HG03135 (cell line): ENCODE data around the gene UBL4B.

Experiments used
- ATAC-seq: cut with Tn5 transposase; IDR thresholded peaks from one replicate; pipeline ENCODE4 v1.9.1; 2021; ENCODE audit warnings: mild to moderate bottlenecking, moderate library complexity; ENCODE audit not compliant: unreplicated experiment

The UBL4B gene

DNA sequence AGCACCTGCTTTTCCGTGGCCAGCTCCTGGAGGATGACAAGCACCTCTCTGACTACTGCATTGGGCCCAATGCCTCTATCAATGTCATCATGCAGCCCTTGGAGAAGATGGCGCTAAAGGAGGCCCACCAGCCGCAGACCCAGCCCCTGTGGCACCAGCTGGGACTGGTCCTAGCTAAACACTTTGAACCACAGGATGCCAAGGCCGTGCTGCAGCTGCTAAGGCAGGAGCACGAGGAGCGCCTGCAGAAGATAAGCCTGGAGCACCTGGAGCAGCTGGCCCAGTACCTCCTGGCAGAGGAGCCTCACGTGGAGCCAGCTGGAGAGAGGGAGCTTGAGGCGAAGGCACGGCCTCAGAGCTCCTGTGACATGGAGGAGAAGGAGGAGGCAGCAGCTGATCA lies 413 bp downstream of the UBL4B start:
- no peak for ATAC-seq

DNA sequence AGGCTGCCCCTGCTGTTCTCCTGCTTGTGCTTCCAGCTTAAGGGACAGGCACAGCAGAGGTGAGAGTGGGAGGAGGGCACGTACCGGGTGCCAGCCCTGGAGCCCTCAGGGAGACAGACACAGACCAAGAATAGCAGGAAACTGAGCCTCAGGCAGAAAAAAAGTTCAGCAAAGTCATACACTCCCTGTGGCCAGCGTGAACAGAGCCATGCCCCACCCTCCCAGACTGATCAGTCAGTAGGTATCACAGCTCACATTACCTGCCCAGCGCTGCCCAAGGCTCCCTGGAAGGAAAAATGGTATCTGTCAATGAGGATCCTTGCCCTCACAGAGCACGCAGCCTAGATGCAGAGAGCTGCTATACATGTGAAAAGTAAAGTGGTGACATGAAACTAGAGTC lies 1.3 kb downstream of the UBL4B start:
- ATAC-seq: no peak

DNA sequence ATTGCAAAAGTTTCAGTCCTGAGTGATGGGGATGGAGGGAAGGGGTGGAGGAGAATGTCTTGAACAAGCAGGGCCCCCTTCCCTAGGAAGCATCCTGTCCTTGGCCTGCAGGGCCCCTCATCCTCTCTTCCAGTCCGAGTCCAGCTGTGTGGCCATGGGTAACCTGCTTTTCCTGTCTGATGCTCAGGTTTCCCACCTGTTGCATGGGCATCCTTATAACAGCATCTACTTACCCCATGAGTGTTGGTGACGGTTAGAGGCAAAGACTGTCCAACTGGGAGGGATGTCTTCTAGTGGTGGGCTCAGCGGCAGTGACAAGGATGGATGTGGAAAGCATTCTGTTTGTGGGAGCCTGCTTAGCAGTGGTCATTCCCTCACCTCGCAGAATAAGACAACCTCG lies 1.9 kb downstream of the UBL4B start:
- ATAC-seq: no peak

DNA sequence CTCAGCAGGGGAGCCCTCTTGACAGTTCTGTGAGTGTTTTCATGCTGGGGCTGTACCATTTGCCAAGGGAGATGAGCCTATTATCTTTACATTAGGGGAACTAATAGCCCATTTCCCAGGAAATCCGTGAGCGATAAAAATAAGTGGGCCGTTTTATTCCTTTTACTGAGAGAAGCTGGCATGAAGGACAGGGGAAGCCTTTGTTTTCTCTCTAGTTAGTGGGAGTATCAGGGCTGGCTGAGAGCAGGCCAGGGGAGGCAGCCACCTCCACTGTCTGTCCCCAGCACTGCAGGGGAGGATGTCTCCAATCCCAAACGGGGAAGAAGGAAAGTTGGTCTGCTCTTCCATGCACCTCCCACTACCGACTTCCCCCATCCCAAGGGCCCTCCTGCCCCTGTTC lies 2.5 kb downstream of the UBL4B start:
- no peak for ATAC-seq

DNA sequence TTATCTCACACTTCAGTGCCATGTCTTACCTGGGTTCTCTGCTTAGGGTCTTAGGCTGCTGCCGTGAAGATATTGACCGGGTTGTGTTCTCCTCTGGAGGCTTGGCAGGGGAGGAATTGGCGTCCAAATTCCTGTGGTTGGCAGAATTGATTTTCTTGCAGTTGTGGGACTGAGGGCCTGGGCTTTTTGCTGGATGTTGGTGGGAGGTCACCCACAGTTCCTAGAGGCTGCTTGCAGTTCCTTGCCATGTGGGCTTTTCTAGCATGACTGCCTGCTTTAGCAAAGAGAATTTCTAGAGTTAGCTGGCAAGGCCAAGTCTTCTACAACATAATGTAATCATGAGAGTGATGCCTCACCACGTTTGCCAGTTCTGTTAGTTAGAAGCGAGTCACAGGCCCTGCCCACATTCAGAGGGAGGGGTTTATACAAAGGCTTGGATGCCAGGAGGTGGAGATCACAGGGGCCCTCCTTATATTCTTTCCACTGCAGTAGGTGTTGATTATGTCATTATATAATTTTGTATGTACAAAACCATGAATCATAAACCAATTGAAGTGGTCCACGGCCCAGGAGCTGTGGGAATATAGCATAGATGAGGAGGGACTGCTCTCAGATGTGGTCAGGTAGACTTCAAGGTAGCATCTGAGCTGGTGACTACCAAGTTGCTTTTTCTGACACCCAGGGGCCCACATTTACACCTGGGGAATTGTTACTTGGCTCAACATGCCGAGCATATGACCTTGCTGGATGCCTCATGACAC lies 6.6 kb downstream of the UBL4B start:
- ATAC-seq: no peak

DNA sequence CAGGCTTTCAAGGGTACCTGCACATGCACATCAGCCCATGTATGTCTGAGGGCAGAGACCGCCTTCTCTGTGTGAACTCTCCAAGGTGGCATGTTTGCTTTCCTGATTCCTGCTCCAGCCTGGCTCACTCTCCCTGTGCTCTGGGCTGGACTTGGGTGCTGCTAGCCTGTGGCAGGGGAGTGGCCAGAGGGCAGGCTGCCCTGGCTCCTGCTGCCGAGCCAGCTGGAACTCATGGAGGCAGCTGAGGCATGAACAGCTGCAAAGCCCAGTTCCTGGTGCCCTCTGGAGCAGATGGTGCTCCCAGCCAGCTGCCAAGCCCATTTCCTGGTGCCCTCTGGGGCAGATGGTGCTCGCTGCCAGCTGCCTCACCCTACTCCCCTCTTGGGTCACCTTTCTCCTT lies 7.6 kb downstream of the UBL4B start:
- no peak for ATAC-seq

DNA sequence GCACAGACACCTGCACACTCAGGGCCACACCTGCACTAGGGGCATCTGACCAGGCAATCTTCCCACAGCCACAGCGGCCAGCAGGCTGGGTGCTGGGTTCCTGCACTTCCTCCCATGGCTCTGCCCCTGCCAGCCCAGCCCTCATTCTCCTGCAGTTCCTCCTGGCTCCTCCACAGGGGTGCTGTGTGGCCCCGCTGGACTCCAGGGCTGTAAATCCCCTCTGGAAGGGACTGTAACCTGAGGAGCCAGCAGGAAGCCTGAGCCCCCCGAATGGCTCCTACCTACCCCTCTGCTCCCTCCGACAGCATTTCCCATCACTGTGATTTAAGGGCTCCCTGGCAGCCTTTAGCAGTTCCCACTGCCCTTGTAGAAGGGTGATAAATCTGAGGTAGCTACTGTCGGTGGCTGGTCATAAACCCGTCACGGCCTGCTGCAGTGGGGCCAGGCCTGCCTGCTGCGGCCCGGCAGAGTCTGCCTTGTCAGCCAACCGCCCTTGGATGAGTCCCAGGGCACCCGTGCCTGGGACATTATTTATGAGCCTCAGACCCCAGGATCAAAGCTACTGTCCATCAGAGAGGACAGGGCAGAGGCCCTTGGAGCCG lies 8.8 kb downstream of the UBL4B start:
- ATAC-seq: no peak

DNA sequence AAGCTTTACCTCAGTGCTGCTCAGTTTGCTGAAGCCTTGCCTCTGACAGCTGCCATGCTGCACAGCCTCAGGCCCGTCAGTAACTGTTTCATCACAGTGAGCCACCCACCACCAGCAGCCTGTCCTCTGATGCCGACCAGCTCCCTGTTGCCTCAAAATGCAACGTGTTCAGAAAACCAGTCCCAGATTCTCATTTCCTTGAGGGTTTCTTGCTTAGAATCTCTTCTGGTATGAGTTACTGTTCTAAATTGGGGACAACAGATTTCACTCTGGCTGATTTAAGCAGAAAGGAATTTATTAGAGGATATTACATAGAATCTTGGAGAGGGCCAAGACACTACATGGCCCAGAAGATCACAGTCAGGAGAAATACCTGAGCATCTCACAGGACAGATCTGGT lies 11.0 kb downstream of the UBL4B start:
- ATAC-seq: no peak

DNA sequence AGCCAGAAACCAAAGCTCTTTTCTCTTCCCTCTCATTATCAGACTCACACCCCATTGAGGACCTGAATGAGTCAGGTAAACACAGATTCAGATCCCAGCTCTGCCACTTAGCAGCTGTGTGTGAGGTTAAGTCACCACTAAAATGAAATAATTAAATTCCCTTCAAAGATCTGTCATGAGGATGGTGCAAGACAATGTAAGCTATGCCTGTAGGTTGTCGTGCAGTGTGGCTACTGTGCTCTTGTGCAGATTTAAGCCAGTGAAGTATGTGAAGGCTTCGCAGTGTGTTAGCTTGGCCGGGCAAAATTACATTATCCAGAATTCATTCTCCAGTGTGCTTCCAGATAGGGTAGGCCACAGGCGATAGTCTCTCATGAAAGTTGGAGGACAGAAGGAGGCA lies 13.6 kb downstream of the UBL4B start:
- no peak for ATAC-seq

DNA sequence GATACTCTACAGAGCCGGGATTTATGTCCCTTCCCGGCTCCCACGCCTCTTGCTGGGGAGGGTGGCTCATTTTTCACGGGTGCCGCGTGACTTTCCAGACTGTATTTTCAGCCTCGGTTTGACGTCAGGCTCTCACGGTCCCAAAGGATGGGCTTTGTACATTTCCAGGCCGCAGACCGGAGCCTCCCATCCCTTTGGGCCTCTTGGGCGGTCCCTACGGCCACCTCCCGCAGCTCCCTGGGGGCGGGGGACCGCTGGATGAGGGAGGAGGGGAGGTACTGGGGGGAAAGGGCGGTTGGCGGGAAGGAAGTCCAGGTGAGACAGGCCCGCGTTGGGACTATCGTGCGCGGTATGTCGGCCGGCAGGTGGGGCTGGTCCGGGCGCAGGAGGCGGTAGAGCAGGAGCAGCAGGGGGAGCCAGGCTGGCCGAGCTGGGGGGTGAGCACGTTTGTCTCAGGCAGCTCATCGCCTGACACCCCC lies 17.9 kb downstream of the UBL4B start:
- ATAC-seq: no peak

DNA sequence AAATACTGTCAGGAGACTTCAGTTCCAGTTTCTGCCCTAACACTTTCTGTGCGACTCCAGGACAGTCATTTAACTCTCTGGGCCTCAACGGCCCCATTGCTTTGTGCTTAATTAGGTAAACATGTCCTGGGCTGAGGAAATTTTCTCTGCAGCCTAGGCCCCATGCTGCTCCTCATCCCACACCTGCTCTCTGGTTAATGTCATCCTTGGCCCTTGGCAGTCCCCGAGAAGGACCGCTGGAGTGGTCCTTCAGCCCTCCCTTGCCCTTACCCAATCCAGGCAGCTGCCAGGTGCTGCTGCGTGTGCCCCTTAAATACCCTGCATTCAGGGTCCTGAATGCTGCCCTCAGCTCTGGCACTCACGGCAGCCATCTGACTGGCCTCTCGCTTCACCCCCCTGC lies 18.7 kb downstream of the UBL4B start:
- no peak for ATAC-seq

DNA sequence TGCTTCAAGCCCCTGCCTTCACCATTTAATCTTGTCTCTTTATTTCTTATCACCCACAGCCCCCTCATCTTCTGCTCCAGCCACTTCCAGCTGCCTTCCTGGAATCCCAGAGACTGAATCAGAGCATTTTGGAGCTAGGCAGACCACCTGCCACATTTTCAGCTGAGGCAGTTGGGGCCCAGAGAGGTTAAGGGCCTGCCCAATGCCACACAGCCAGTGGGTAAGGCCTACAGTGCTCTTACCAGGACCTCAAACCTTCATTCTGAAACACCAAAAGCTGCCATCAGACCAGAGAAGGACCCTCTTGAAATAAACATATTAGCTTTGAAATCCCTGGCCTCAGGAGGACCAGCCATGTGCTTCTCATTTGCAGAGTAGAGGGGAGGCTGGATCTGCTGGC lies 20.4 kb downstream of the UBL4B start:
- no peak for ATAC-seq

DNA sequence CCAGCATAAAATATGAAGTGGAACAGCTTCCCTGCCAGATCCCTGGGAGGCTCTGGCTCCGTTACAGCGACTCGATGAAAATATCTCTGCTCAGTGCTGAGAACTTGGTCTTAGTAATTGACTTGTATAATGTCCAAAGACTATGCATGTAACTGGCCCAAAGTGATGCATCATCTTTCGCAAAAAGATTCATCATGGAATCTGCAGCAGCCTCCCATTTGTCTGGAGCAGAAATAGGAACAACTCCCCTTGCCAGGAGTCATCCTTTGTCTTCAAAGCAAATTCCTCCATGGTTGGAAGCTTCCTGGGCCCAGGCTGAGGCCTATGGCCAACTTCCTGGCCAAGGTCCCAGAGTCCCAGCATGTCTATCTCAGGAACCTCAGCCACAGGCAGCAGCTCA lies 21.2 kb downstream of the UBL4B start:
- ATAC-seq: no peak

DNA sequence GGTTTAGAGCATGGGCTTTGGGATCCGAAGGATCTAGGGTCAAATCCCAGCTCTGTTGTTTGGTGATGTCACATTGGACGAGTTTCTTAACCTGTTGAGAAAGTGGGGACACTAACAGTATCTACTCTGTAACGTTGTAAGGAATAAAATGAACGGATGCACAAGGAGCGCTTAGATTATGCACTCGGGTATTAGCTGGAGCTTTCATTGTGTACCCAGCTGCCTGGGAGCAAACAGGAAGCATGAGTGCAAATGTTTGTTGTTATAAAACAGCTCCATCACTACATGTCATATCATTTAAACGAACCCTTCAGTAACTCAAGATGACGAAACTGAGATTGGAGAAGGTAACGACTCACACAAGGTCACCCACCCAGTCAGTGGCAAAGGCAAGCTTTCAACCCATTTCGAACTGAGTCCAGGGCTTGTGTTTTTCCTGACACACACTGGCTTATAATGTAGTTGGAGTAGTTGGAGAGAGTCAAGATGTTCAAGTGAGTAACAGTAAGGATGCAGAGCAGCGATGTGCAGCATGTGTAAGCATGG lies 21.9 kb downstream of the UBL4B start:
- ATAC-seq: no peak

DNA sequence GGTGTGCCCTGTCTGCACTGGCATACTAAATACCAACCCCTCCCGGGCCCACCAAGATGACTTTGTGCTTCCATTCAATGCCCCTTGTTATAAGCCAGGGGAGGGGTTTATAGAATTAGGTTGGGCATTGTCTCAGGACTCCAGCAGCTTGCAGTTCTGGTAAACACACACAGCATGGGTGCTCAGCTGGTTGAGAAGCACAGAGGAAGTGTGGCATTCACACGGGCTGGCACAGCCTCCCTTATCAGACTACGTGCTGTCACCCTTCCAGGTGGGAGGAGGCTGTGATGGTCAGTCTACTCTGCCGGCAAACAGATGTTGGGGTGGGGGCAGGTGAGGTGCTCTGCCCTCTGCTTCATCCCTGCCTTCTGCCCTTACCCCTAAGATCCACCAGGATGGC lies 23.0 kb downstream of the UBL4B start:
- ATAC-seq: no peak

DNA sequence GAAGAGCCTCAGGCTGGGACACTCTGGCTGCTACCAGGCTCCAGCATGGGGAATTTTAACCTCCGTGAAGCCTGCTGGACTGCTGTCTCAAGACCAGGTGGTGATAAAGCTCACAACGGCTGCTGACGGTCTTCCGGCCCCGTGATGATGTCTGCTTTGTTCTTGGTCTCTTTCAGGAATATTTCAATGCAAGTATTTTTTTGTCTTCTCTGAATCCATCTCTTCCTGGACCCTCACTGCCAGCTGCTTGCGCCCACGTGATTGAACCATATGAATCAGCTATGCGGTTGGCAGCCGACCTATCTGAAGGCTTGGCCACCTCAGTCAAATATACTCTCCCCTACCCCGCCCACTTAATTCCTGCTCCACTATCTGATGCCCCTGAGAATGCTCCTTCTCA lies 23.4 kb downstream of the UBL4B start:
- no peak for ATAC-seq

DNA sequence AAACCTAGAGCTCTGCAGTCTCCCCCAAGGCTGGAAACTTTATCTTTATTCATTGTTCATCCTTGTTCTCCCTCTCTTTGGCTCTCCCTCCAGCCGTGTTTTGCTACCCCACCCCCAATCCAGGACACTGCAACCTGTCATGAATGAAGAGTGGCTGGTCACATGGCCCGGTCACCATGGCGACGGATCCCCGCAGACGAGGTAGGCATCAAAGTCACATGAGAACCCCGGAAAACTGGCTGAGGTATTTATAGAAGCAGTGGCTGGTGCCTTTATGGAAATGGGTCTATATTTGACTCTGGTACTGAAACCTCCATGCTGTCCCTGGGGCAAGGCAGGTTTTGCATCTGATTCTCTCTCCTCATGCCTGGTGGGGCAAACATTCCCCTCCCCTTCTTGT lies 24.7 kb downstream of the UBL4B start:
- no peak for ATAC-seq

DNA sequence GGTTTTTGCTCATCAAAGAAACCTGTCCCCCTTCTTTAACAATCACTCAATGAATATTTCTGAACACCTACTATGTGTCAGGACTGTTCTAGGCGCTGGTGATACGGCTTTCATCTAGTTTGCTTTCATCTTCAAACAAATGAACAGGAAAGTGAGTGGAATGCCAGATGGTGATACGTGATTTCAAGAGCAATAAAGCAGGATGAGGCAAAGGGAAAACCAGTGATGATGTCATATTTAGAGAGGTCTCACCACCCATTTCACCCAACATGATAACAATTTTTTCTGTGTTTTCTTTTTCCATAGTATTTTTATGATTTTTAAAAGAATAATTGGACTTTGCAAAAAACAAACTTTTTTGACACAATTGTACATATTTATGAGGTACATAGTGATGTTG lies 26.7 kb downstream of the UBL4B start:
- ATAC-seq: no peak

DNA sequence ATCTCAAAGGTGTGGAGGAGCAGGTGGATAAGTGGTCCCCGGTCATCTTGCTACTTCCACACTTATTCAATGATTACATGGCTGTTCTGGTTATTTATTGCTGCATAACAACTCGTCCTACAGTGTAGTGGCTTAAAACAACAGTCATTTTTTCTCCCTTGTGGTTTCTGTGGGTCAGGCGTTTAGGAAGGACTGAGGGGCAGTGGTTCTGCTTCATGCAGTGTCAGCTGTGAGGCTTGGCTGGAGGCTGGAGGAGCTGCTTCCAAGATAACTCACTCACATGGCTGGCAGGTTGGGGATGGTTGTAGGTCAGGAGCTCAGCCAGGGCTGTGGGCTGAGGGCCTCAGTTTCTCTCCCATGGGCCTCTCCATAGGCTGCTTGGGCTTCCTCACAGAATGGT lies 32.1 kb downstream of the UBL4B start:
- ATAC-seq: no peak

DNA sequence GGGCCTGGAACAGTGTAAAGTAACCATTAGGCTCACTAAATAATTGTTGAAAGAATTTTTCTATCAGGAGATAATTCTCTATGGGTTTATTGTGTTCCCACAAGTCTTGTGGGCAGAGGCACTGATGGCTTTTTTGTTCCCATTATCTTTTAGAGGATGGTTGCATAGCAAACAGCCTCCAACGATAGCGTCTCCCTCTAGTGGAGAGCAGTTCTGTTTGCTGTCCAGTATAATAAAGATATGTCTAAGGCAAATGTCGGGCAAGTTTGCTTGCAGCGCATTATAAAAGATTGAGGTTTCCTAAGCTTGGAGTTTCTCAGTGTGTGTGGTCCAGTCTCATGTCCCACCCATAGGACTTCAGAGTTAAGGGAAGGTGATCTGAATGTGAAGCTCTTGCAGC lies 36.7 kb downstream of the UBL4B start:
- no peak for ATAC-seq

DNA sequence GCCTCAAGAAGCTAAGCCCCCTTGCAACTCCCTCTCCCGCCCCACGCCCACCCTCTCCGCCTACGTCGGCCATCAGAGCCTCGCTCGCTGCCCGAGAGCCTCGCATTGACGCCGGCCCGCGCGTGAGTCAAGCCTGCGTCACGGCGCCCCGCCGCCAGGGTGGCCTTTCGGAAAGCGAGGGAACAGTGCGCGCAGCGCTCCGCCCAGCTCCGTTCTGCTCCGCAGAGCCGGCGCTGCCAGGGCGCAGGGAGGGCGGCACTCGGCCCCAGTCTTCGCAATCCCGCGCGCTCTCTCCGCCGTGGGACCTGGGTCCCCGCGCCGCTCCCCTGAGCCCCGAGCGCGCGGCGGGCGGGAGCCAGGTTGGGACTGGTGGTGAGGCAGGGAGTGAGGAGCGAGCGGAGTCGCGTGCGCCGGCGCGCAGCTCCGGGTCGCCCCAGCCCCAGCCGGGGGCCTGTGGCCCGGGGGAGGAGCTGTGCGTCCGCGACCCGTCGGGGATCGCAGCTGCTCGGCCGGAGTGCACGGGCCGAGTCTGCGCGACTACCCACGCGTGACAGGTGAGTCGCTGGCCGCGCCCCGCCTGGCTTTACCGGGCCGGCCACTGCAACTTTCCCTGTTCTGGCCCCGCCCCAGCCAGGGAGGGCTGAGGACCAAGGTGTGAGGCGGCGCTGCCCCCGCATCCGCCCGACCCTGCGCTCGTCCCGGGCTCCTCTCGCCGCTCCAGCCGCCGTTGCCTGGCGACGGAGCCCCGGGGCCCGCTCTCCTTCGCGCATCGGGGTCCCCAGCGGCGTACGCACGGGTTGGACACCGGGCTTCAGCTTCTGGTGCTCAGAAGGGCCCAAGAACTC lies 38.3 kb downstream of the UBL4B start, which contains the start of gene SLC6A17:
Gene SLC6A17 (plus strand): TSS at position 165 of the 845 bp plus-strand sequence. CDS start 16,436 bp downstream, outside the sequence.
- ATAC-seq: no peak
